Caco-2 (cell line): ENCODE results near the gene TEX55. TPM values are rescaled to one million over a fixed set of nuclear protein-coding genes. Genes with fewer than 3 reads are reported as not detected.

Experiments
- BruUV-seq: library from RNA; stranded (reverse); fragments of 400-500 nt; replicated peaks from 2 replicates; lab custom pipeline; 2021; lab: Mats Ljungman, UMichigan
- CTCF ChIA-PET: fragments of 300-600 bp; sonication (Branson Sonifier 250); formaldehyde crosslinking; loops from one replicate; lab custom pipeline; 2022; ENCODE audit warnings: antibody characterized with exemption; lab: Charles Lee
- POLR2A ChIA-PET: fragments of 300-600 bp; sonication (Branson Sonifier 250); formaldehyde crosslinking; loops from one replicate; lab custom pipeline; 2022; ENCODE audit warnings: antibody characterized with exemption; lab: Charles Lee
- DNase-seq, 2 experiments: peaks; one replicate each; pipeline versions ENCODE4 v3.0.0 to v3.0.0-alpha.2; 2020 to 2022
- H3K27me3 ChIP-seq: replicated peaks from 2 replicates; pipeline ENCODE4 v1.6.0; 2011; ENCODE audit warnings: low read length; ENCODE audit not compliant: control insufficient read depth, insufficient read depth
- H3K36me3 ChIP-seq: 2 replicates; pipeline ENCODE4 v1.5.1; 2011; ENCODE audit warnings: low read length; ENCODE audit not compliant: control insufficient read depth, insufficient read depth
- H3K4me1 ChIP-seq: fragments of 250-450 bp; sonication (Bioruptor Pico); 2 replicates; pipeline ENCODE4 v1.5.1; 2020; ENCODE audit warnings: mild to moderate bottlenecking
- H3K4me3 ChIP-seq: 2 replicates; pipeline ENCODE4 v1.5.1; 2011; ENCODE audit warnings: low read depth, mild to moderate bottlenecking, control low read depth, low read length
- H3K9me3 ChIP-seq: fragments of 250-450 bp; sonication (Bioruptor Pico); 2 replicates; pipeline ENCODE4 v1.5.1; 2020; ENCODE audit warnings: mild to moderate bottlenecking, moderate library complexity
- H3K27ac Mint-ChIP-seq: one replicate; pipeline ENCODE4 v1.8.0; 2022; ENCODE audit warnings: mixed read lengths; ENCODE audit not compliant: unreplicated experiment
- H3K27me3 Mint-ChIP-seq: one replicate; pipeline ENCODE4 v1.8.0; 2022; ENCODE audit warnings: mixed read lengths; ENCODE audit not compliant: insufficient read depth, unreplicated experiment
- H3K36me3 Mint-ChIP-seq: one replicate; pipeline ENCODE4 v1.8.0; 2022; ENCODE audit warnings: mild to moderate bottlenecking, mixed read lengths; ENCODE audit not compliant: insufficient read depth, unreplicated experiment
- H3K4me1 Mint-ChIP-seq: one replicate; pipeline ENCODE4 v1.8.0; 2022; ENCODE audit warnings: low read depth, mixed read lengths; ENCODE audit not compliant: unreplicated experiment
- H3K4me3 Mint-ChIP-seq: one replicate; pipeline ENCODE4 v1.8.0; 2022; ENCODE audit warnings: mild to moderate bottlenecking, moderate library complexity, mixed read lengths; ENCODE audit not compliant: unreplicated experiment
- H3K9me3 Mint-ChIP-seq: one replicate; pipeline ENCODE4 v1.8.0; 2022; ENCODE audit warnings: mixed read lengths; ENCODE audit not compliant: unreplicated experiment
- CTCF ChIP-seq, 2 experiments: fragments of 200-600 bp in 1 of 2; IDR thresholded peaks; 1 replicate in 1 of 2; 2 replicates in 1 of 2; pipeline versions ENCODE4 v1.5.1 to v1.8.0; 2011 to 2022; ENCODE audit warnings: antibody characterized with exemption in 1 of 2, control low read depth in 1 of 2, inconsistent platforms in 1 of 2, low read depth in 1 of 2, low read length in 1 of 2, mild to moderate bottlenecking in 1 of 2, moderate library complexity in 1 of 2; ENCODE audit not compliant: insufficient read depth in 1 of 2, severe bottlenecking in 1 of 2, unreplicated experiment in 1 of 2
- intact Hi-C: fragments of 100-400 bp; cut with micrococcal nuclease; formaldehyde crosslinking; loops from one replicate; pipeline ENCODE4 v1.10.0; 2022; ENCODE audit not compliant: unreplicated experiment
- total RNA-seq: library from RNA; stranded (reverse); gene quantifications from 2 replicates; pipeline ENCODE4 v1.2.3, GENCODE V29; 2022

Gene TEX55
- total RNA-seq, 1 experiment from 2014 or later, result not detected

GRCh38 chr3:119170821-119171220 is 24.9 kb downstream of the TEX55 start:
- peaks cover 2% of the 10 kb centered on the region for H3K27me3 Mint-ChIP-seq
- intact Hi-C loops, result no loop called here
- TF ChIP-seq CTCF (IDR thresholded peaks at IDR 0.05; ENCODE audit: insufficient read depth in 1 of 2, low read depth in 1 of 2, low read length in 1 of 2, severe bottlenecking in 1 of 2, unreplicated experiment in 1 of 2), result no peak
- ChIA-PET CTCF (no interaction called here), POLR2A (no interaction called here)
- no peak overlapping the region for H3K4me3 Mint-ChIP-seq
- no peaks in the 10 kb centered on the region for H3K36me3 ChIP-seq
- peaks cover 3% of the 10 kb centered on the region for H3K9me3 Mint-ChIP-seq
- no peak overlapping the region for H3K4me3 ChIP-seq
- peaks cover 4% of the 10 kb centered on the region for H3K4me1 Mint-ChIP-seq
- H3K9me3 ChIP-seq, result no peaks in the 10 kb centered on the region
- no TSS peak for BruUV-seq
- H3K27ac Mint-ChIP-seq, result no peak overlapping the region
- H3K27me3 ChIP-seq, result no peaks in the 10 kb centered on the region
- H3K36me3 Mint-ChIP-seq, result no peaks in the 10 kb centered on the region
- H3K4me1 ChIP-seq, result 0 out of 2 replicates have a peak, but pooled peaks cover 6% of the 10 kb centered on the region
- no peak for DNase-seq

- no peak for TF ChIP-seq CTCF (IDR thresholded peaks at IDR 0.05; ENCODE audit: insufficient read depth in 1 of 2, low read depth in 1 of 2, low read length in 1 of 2, severe bottlenecking in 1 of 2, unreplicated experiment in 1 of 2)
- Mint-ChIP-seq H3K4me1 (peaks cover 10% of the 10 kb centered on the region), H3K27me3 (no peaks in the 10 kb centered on the region), H3K9me3 (peaks cover 10% of the 10 kb centered on the region), H3K27ac (no peak within 1 kb of the TSS), H3K4me3 (no peak within 1 kb of the TSS), H3K36me3 (no peaks in the 10 kb centered on the region)
- no peak within 1 kb of the TSS for H3K4me3 ChIP-seq
- no peaks in the 10 kb centered on the region for H3K9me3 ChIP-seq
- no peak for DNase-seq
- BruUV-seq, result no TSS peak
- no peaks in the 10 kb centered on the region for H3K27me3 ChIP-seq
- ChIA-PET CTCF (no interaction called here), POLR2A (interaction anchor here (0.6 kb wide), 1 partner anchor 266 kb away, joined by 3 read pairs; no protein-coding TSS in a partner anchor)
- intact Hi-C loops, result no loop called here
- no peaks in the 10 kb centered on the region for H3K36me3 ChIP-seq
- peaks cover 19% of the 10 kb centered on the region; the same call in 1 of the 2 replicates for H3K4me1 ChIP-seq
Measured at GRCh38 chr3:119173325-119173724, 27.4 kb downstream of the TEX55 start, which contains the start of gene UPK1B. Gene UPK1B, plus strand, starts transcription at chr3:119173598. Its CDS starts 13,144 bp downstream, at chr3:119186742.

GRCh38 chr3:119175872-119176756 is 30.1 kb downstream of the TEX55 start:
- Mint-ChIP-seq H3K36me3 (no peaks in the 10 kb centered on the region), H3K27ac (no peak overlapping the region), H3K27me3 (no peaks in the 10 kb centered on the region), H3K4me1 (peaks cover 10% of the 10 kb centered on the region), H3K4me3 (no peak overlapping the region), H3K9me3 (peaks cover 10% of the 10 kb centered on the region)
- ChIA-PET CTCF (no interaction called here), POLR2A (no interaction called here)
- no peak for TF ChIP-seq CTCF (IDR thresholded peaks at IDR 0.05; ENCODE audit: insufficient read depth in 1 of 2, low read depth in 1 of 2, low read length in 1 of 2, severe bottlenecking in 1 of 2, unreplicated experiment in 1 of 2)
- Histone ChIP-seq H3K4me3 (no peak overlapping the region), H3K36me3 (no peaks in the 10 kb centered on the region), H3K27me3 (no peaks in the 10 kb centered on the region), H3K9me3 (no peaks in the 10 kb centered on the region), H3K4me1 (peaks cover 19% of the 10 kb centered on the region; the same call in 1 of the 2 replicates)
- intact Hi-C loops, result no loop called here
- no TSS peak for BruUV-seq
- peak in 1 of 2 experiments; percentile 50 for DNase-seq
